Raji (cell line): ENCODE measurements around the gene BANF1.

Source experiments
- POLR2A ChIP-seq: IDR thresholded peaks from 2 replicates; pipeline ENCODE4 v1.6.1; 2011; ENCODE audit warnings: low read depth, low read length, control low read depth; ENCODE audit not compliant: insufficient read depth

The BANF1 gene

DNA sequence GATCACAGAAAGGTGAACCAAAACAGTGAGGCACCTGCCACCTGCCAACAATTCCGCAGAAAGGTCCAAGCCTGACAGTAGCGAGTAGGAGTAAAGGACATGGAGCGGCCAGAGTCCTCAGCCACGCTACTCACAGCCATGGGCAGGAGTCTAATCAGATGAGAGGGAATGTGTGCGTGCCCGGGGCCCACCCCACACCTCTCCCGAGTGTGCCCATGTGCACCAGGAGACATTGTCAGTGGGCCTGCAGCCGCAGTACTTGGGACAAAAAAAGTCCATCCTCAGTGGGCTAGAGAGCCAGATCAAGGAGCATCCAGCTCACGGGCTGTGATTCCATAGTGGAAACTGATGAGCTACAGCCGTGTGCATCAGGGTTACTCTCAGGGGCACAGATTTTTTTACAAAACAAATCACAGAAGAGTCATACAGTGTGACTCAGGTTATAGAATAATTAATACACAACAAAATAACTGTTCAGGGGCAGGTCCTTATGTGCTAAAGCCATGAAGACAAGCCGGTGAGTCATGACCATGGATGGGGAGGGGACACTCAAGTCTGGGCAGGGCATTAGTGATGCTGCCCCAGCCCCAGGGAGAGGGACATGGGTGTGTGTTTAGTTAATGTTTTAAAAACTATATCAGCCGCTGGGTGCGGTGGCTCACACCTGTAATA is 28.7 kb upstream of the BANF1 start:
- TF ChIP-seq POLR2A, result no peak

DNA sequence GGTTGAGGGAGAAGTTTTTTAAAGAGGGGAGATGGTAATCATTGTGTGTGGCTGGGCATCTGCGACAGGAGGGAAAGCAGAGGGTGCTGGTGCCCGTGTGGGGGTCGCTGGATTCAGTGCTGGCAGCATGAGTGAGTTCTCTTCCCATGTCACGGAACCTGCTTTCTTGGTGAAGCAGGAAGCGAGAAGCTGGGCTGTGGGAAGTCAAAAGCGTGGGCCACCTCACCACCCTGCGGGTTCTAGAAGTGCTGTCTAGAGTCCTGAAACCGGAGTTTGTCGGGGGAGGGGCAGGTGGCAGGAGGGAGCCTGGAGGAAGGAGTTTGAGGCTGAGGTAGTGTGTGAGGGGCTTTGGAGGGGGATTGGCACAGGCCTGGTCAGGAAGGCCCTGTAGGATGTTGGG is 26.5 kb upstream of the BANF1 start:
- no peak for TF ChIP-seq POLR2A

DNA sequence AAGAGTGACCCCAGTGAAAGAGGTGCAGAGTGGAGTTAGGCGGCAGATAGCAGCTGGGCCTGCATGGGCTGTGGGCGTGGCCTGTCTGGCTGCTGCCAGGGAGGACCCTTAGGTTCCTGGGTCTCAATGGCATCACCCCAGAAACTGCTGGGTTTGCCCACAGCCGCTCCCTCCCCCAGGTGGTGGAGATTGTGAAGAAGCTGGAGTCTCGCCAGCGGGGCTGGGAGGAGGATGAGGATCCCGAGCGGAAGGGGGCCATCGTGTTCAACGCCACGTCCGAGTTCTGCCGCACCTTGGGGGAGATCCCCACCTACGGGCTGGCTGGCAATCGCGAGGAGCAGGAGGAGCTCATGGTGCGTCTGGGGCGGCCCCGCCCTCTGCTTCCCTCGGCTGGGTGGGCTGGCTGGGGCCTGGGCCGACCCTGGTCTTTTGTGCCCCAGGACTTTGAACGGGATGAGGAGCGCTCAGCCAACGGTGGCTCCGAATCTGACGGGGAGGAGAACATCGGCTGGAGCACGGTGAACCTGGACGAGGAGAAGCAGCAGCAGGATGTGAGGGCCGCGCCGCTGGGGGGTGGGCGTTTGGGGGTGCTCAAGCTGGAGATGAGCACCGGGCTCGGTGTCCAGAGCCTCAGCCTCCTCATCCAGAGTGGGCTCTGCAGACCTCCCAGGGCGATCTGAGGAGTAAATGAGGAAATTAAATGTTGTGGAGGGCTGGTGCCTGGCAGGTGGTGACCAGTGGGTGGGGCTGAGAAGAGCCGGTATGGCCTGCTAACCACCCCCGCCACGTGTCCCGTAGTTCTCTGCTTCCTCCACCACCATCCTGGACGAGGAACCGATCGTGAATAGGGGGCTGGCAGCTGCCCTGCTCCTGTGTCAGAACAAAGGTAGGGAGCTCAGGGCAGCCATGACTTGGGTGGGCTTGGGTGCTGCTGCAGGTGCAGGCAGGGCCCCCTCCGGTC is 25.8 kb upstream of the BANF1 start:
- no peak for TF ChIP-seq POLR2A

DNA sequence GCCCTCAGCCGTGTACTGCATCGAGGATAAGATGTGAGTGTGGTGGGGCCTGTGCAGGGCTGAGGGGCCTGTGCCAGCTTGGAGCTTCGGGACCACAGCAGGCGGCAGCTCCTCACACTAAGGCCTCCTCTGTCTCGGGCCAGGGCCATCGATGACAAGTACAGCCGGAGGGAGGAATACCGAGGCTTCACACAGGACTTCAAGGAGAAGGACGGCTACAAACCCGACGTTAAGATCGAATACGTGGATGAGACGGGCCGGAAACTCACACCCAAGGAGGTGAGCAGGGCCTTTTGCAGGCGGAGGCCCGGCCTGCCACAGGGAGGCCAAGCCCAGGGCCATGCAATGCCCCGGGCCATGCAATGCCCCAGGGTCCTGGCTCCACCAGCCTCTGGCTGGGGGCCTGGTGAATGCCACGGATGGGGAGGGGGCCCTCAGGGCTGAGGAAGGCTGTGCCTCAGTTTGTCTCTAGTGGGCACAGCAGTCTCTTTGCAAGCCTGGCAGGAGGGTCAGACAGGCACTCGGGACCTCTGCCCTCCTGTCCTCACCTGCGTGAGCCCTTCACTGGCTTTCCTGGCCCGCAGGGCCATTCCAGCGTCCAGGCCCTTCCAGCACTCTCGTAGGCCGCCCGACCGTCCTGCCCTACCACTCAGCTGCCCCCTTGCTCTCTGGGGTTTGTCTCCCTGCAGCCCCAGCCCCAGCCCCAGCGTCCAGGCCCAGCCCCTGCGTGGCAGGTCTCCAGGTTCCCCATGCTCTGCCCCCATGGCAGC is 24.5 kb upstream of the BANF1 start:
- TF ChIP-seq POLR2A, result no peak

DNA sequence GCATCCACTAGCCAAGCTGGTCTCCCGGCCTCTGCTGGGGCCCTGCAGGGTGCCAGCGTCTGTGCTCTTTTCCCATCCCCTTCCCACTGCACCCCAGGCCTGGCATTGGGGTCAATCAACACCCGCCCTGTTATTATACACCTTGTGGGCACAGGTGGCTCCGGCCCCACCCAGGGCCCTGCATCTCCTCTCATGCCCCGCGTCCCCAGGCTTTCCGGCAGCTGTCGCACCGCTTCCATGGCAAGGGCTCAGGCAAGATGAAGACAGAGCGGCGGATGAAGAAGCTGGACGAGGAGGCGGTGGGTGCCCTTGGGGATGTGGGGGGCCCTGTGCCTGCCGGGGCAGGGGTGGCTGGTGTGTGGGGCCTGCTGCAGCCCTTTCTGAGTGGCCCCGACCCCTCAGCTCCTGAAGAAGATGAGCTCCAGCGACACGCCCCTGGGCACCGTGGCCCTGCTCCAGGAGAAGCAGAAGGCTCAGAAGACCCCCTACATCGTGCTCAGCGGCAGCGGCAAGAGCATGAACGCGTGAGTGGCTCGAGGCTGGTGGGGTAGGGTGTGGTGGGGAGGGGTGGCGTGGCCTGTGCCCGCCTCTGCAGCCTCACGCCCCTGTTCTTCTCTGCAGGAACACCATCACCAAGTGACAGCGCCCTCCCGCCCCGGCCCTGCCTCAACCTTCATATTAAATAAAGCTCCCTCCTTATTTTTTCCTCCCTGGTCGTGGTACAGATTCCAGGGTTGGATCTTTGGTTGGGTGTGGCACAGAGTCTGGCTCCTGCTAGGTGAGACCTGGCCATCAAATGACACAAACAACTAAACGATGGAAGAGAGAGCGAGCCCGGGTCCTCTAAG is 23.7 kb upstream of the BANF1 start:
- no peak for TF ChIP-seq POLR2A

DNA sequence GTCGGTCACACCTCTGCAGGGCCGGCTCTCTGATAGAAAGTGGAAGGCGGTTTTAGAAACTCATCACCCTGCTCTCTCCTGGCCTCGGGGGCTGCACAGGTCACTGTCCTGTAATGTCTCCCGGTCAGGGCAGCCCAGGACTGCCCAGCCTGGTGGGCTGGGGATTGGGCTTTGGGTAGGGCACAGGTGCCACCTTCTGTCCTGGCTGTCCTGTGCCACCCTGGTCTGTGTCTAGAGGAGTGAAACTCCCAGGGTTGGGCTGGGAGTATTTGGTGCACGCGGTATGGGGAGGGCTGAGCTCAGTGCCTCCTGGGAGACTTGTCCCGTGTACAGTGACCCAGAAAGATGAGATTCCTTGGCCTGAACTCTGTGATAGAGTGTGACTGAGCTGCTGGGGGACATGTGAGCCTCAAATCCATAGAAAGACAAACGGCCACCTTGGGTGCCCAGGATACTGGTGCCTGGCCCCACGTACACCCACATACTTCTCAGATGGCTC is 23.0 kb upstream of the BANF1 start:
- no peak for TF ChIP-seq POLR2A

DNA sequence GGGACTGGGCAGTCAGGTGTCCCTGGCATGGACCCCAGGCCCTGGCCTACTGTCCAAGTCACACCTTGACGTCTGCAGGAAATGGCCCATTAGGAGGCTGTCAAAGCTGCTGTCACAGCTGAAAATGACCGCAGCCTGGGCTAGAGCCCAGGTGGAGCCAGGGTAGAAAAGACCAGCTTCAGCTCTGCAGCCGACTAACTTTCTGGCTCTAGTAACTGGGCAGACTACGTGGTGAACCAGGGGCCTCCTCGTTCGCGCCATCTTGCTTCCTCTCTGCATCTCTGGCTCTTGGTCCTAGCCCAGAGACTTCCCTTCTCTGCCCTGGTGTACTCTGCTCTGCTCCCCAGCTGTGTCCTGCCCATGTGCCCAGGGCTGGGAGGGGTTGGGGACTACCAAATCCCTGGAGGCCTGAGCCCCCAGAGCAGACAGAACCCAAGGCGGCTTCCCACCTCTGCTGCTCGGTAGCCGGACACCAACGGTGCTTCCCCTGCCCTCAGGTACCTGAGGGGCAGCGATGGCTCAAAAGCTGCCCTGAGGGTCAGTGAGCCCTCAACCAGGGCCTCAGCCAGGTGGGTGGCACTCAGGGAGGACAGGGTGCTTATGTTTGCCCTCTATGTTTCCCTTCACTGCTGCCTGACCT is 21.1 kb upstream of the BANF1 start:
- TF ChIP-seq POLR2A, result no peak

DNA sequence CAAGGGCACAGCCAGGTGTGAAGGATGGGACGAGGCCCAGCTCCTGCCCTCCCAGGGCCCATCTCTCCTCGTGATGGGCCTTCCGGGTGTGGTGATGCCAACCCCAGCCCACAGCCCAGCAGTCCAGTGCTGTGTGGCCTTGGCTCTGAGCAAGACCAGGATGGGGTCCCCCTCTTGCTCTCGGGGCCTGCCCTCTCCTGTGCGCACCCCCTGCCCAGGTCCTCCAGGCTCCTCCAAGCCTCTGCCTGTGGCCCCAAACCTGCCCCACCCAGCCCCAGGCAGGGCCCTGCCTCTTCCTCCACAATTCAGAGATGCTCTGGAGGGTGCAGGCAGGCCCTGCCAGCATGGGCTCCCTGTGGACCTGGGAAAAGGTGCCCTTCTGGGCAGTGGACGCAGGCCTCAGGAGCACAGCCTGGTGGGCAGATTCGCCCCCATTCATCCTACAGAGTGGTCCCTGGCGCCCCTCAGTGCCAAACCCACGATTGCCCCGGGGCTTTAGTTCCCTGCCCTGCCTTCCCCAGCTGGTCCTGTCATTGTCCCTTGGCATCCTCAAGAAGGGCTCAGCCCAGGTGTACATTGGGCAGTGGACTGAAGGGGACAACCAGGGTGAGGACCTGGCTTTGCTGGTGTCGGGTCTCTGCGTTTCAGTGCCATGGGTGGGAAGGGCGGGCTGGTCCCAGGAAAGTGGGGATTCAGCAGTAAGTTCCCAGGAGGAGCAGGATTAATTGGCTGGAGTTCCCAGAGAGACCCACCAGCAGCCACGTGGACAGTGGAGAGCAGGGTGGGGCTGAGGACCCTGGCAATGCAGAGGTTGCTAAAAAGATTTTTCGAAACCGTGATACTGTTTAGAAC is 20.1 kb upstream of the BANF1 start:
- TF ChIP-seq POLR2A, result no peak

DNA sequence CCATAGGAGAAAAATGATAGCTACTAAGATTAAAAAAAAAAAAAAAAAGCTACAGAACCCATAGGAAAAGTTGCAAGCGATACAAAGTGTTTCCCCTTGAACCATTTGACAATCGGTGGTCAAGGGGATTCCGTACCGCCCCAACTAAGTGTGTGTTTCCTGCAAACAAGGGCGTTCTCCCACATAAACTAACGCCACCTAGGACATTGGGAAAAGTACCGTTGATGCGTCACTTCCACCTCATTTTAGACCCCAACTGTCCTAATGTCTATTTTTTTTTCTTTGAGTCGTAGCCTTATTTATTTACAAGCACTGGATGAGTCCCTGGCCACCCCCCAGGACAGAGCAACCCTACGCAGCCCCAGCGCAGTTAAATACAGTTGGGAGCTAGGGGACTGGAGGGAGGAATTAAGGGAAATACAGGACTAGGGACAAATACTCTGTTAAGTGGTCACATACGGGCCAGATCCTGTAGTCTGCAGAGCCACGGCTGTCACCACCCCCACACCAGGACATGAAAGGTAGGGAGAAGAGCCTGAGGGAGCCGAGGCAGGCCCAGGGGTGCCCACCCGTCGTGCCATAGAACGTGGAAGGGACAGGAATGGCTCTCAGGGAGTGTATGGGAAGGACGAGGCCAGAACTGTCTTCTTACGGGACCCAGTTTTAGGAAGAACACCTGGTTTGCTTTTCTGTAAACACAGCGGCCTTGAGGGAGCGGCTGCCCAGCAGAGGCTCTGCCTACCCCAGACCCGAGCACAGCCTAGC is 19.3 kb upstream of the BANF1 start:
- TF ChIP-seq POLR2A, result no peak

DNA sequence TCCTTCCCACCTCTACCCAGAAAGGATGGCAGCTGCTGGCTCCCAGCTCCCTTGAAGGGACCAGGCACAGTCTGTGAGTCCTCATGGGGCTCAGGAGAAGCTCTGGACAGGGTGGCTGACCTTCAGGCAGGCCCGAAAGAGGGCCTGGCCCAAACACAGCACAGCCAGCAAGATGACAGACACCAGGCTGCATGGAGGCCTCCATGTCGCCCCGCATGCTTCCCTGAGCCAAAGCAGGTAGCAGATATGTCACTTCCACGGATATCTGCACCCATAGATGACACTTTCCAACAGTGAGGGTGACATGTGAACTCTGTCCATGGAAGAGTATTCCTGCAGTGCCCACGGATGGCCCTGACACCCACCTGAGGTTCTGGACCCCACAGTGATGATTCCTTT is 18.7 kb upstream of the BANF1 start:
- TF ChIP-seq POLR2A, result no peak

DNA sequence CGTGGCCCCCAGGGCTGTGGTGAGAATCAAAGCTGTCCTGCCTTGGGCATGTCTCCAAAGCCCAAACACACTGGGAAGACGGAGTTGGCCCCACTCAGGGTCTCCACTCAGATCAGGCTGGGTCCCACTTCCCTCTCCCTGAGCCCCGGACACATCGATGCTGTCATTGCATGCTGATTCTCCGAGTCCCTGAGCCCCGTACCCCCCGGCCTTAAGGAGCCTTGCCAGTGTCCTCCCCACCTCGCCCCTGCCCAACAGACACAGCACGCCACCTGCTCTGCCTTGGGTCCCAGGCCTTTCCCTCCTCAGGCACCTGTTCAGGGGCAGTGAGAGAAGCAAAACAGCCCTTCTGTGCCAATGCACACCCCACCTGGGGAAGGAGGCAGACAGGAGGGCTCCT is 15.0 kb upstream of the BANF1 start:
- TF ChIP-seq POLR2A, result no peak

DNA sequence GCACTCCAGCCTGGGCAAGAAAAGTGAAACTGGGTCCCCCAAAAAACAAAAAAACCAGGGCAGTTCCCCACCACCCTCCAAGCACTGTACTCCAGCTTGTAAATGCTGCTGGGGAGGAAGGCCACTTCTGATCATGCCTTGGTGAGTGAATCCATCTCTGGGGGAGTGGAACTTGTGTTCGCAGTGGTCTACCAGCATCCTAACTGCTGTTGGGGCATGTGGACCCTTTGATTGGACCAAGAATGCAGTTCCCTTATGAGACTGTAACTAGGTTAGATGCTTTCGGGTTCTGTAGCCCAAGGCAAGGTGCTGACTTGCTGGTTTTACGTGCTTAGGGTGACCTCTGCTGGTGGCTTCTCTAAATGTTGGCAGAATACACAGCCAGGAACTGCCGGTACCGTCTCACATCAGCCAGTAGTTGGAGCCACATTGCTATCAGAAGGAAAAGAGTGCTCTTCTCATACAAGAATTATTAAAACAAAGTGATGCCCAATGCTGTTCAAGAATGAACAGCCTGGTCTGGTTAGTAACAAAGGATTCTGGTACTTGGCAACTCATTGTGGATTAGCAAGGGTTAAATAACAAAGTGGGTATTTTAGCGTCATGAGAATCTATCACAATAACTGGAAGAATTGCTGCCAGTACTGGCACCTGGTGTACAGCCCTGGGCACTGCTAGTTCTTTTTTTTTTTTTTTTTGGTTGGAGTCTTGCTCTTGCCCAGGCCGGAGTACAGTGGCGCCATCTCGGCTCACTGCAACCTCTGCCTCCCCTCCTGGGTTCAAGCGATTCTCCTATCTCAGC is 13.3 kb upstream of the BANF1 start:
- TF ChIP-seq POLR2A, result peak; percentile 26; the same call in 1 of the 2 replicates
